Neutrophil (primary cell): ENCODE data around the gene ZNF124.
"Not testable (repeated sequence)": the region's sequence is repeated elsewhere in the genome, so short reads cannot be mapped to it uniquely, and the experiment has no call there.

Source experiments
- H3K27ac ChIP-seq: fragments of 200-600 bp; sonication (generic); 2 replicates; pipeline ENCODE4 v1.5.1; 2016; ENCODE audit warnings: mild to moderate bottlenecking, moderate library complexity
- H3K27me3 ChIP-seq: fragments of 200-600 bp; sonication (generic); 2 replicates; pipeline ENCODE4 v1.6.0; 2016; ENCODE audit warnings: mild to moderate bottlenecking
- H3K36me3 ChIP-seq: fragments of 200-600 bp; sonication (generic); 2 replicates; pipeline ENCODE4 v1.5.1; 2017
- H3K4me1 ChIP-seq, 2 experiments: fragments of 200-600 bp in 1 of 2; sonication (generic) in 1 of 2; 1 replicate in 1 of 2; 2 replicates in 1 of 2; pipeline versions ENCODE4 v1.5.1 to v1.6.1; 2013 to 2016; ENCODE audit warnings: low read depth in 1 of 2, low read length in 1 of 2, mild to moderate bottlenecking in 1 of 2, moderate library complexity in 1 of 2; ENCODE audit not compliant: control insufficient read depth in 1 of 2, insufficient read depth in 1 of 2
- H3K4me3 ChIP-seq, 2 experiments: fragments of 200-600 bp in 1 of 2; sonication (generic) in 1 of 2; 1 replicate in 1 of 2; 2 replicates in 1 of 2; pipeline ENCODE4 v1.5.1; 2013 to 2016; ENCODE audit warnings: low read depth in 1 of 2, low read length in 1 of 2, mild to moderate bottlenecking in 1 of 2, moderate library complexity in 1 of 2
- H3K9me3 ChIP-seq: fragments of 200-600 bp; sonication (generic); 2 replicates; pipeline ENCODE4 v1.5.1; 2016
- TF ChIP-seq, protein P1 (sequence below): fragments of 200-600 bp; sonication (generic); IDR thresholded peaks from 2 replicates; pipeline ENCODE4 v1.5.1; 2016; ENCODE audit warnings: antibody characterized with exemption

ZNF124 gene

DNA sequence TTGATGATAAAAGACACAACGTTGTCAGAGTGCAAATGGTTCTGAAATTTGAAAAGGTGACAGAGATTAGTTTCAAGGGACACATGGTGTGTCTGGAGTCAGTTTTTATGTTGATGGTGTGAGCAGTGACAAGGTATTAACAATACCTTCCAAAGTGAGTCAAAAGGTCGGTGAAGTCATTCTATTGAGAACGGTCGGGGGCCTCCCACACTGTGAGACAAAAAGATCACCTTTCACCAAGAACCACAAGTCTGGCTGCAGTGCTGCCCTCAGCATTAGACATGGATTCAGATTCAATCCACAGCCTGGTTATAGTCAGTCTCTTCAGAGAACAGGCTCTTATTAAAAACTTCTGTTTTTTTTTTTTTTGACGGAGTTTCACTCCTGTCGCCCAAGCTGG lies 26.5 kb downstream of the ZNF124 start:
- Histone ChIP-seq H3K27ac (no peak overlapping the region), H3K27me3 (no peaks in the 10 kb centered on the region), H3K9me3 (peaks cover 48% of the 10 kb centered on the region), H3K36me3 (no peaks in the 10 kb centered on the region), H3K4me3 (no peak overlapping the region), H3K4me1 (no peaks in the 10 kb centered on the region)
- TF ChIP-seq, protein P1, sequence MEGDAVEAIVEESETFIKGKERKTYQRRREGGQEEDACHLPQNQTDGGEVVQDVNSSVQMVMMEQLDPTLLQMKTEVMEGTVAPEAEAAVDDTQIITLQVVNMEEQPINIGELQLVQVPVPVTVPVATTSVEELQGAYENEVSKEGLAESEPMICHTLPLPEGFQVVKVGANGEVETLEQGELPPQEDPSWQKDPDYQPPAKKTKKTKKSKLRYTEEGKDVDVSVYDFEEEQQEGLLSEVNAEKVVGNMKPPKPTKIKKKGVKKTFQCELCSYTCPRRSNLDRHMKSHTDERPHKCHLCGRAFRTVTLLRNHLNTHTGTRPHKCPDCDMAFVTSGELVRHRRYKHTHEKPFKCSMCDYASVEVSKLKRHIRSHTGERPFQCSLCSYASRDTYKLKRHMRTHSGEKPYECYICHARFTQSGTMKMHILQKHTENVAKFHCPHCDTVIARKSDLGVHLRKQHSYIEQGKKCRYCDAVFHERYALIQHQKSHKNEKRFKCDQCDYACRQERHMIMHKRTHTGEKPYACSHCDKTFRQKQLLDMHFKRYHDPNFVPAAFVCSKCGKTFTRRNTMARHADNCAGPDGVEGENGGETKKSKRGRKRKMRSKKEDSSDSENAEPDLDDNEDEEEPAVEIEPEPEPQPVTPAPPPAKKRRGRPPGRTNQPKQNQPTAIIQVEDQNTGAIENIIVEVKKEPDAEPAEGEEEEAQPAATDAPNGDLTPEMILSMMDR, result no peak

DNA sequence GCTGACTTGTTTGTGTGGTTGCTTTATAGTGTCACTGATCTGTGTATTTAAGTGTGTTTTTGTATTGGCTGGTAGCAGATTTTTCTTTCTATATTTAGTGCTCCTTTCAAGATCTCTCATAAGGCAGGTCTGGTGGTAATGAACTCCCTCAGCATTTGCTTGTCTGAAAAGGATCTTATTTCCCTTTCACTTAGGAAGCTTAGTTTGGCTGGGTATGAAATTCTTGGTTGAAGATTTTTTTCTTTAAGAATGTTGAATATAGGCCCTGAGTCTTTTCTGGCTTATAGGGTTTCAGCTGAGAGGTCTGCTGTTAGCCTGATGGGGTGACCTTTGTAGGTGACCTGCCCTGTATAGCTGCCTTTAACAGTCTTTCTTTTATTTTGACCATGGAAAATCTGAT lies 32.3 kb downstream of the ZNF124 start:
- peaks cover 33% of the 10 kb centered on the region for H3K9me3 ChIP-seq
- H3K27ac ChIP-seq, H3K36me3 ChIP-seq, H3K27me3 ChIP-seq, H3K4me3 ChIP-seq, H3K4me1 ChIP-seq: not testable (repeated sequence)

DNA sequence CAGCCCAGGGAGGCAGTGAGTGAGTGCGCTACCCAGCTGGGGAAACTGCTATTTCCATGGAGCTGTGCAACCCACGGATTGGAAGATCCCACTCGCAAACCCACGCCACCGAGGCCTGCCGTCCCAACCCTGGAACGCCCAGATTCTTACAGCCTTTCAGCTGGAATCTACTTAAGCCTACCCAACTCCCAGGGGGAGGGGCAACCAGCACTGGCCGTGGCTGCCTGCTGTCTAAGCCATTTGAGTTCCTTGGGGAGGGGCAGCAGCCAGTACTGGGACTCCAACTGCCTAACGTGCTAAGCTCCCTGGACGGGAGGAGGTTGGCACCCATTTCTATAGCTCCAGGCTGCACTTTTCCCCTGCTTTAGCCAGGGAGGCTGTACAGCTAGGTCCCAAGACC lies 40.6 kb downstream of the ZNF124 start:
- no peaks in the 10 kb centered on the region for H3K36me3 ChIP-seq
- TF ChIP-seq, protein P1, result no peak
- H3K4me3 ChIP-seq, result no peak overlapping the region
- no peaks in the 10 kb centered on the region for H3K27me3 ChIP-seq
- H3K9me3 ChIP-seq, result peaks cover 3% of the 10 kb centered on the region
- H3K4me1 ChIP-seq, result peaks cover 4 to 5% of the 10 kb centered on the region in 2 experiments
- no peak overlapping the region for H3K27ac ChIP-seq

DNA sequence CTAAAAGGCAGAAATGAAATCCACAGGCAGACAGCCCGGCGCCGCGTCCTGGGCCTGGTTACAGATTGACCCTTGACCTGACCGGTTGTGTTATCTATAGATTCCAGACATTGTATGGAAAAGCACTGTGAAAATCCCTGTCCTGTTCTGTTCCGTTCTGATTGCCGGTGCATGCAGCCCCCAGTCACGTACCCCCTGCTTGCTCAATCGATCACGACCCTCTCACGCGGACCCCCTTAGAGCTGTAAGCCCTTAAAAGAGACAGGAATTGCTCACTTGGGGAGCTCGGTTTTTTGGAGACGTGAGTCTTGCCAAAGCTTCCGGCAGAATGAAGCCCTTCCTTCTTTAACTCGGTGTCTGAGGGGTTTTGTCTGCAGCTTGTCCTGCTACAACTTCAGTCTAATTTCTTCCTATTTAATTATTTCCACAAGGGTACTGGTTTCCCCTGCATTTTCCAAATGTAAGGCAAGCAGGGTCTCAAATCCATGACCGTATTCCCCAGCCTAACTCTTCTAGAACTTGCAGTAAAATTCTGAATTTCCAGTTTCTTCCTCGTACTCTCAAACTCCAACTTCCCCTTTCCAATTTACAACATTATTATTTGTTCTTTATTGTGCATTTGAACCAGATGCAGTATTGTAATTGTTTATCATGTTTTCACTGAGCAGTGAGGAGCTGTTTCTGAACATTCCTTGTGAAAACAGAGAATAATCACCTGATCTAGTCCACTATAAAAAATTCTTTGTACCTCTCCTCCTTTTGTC lies 44.1 kb downstream of the ZNF124 start:
- H3K27ac ChIP-seq, result peak overlapping the region; percentile 64
- H3K9me3 ChIP-seq, H3K4me3 ChIP-seq, H3K4me1 ChIP-seq, H3K27me3 ChIP-seq, H3K36me3 ChIP-seq: not testable (repeated sequence)

DNA sequence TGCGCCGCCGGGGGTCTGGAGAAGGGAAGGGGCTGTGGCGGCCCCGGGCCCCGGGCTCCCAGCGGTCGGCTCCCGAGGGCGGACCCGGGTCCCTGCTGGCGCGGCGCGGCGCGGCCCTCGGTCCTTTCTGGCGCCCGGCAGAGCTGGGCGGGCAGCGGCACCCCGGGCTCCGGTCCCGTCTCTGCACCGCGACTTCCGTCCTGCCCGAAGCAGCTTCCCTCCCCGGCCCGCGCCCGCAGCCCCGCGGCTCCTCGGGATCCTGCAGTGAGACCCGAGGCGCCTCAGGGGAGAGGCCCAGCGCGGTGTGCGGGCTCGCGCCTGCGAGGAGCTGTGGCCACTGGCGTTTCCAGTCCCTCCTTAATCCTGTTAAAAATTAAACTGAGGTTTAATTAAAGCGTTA lies 45.2 kb downstream of the ZNF124 start:
- H3K4me1 ChIP-seq, H3K27me3 ChIP-seq, H3K36me3 ChIP-seq, H3K9me3 ChIP-seq, H3K27ac ChIP-seq, H3K4me3 ChIP-seq: not testable (repeated sequence)

DNA sequence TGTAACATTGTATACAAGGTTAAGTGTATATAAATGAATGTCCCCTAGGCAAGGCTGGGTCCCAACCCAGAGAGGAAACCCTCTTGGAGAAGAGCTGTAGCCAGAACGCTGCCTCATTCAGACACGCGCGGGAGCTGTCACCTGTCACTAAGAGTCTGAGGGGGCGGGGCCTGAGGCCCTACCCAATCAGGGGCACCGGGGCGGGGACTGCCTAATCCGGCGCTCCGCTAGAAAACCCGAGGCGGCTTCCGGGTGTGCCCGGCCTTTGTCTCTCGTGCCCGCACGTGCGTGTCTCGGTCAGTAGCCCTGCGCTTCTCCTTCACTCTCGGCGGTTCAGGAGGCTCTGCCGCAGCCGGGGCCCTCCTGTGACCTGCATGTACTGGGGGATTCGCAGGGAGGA lies 45.7 kb downstream of the ZNF124 start:
- H3K4me3 ChIP-seq, H3K9me3 ChIP-seq, H3K4me1 ChIP-seq, H3K36me3 ChIP-seq, H3K27ac ChIP-seq, H3K27me3 ChIP-seq: not testable (repeated sequence)

DNA sequence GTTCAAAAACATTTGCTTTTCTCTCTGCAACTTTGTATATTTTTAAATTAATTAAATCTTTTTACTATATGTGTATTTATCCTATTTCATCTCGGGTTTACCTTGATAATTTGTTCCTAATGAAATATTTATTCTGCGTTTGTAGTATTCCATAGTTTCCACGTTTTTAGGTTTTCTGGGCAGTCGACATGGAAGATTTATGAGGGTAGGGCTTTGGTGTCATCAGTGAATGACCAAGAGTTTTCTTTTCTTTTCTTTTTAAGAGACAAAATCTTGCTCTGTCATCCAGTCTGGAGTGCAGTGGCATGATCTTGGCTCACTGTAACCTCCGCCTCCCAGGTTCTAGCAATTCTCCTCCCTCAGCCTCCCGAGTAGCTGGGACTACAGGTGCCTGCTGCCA lies 50.4 kb downstream of the ZNF124 start:
- no peaks in the 10 kb centered on the region for H3K27me3 ChIP-seq
- H3K9me3 ChIP-seq, result no peaks in the 10 kb centered on the region
- no peak overlapping the region for H3K27ac ChIP-seq
- H3K4me1 ChIP-seq, result no peaks in the 10 kb centered on the region
- TF ChIP-seq, protein P1, result no peak
- no peaks in the 10 kb centered on the region for H3K36me3 ChIP-seq
- H3K4me3 ChIP-seq, result no peak overlapping the region

DNA sequence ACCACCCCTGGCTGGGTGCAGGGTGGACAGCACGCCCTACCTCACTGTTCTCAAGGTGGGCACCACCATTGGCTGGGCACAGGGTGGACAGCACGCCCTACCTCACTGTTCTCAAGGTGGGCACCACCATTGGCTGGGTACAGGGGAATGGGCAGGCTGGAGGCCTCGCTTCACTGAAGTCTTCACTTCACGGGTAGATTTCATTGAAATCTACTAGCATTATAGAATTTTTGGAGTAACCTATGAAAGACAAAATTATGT lies 51.5 kb downstream of the ZNF124 start:
- H3K4me1 ChIP-seq, H3K36me3 ChIP-seq, H3K27me3 ChIP-seq, H3K27ac ChIP-seq, H3K4me3 ChIP-seq, H3K9me3 ChIP-seq: not testable (repeated sequence)
